ACC112 (cell line): ENCODE results near the gene SLC26A11.

Source experiments
- H2AFZ ChIP-seq: fragments of 200-600 bp; sonication (generic); one replicate; pipeline ENCODE4 v1.6.0; 2017; ENCODE audit warnings: antibody characterized with exemption, low read length; ENCODE audit not compliant: unreplicated experiment
- H3K27ac ChIP-seq: fragments of 200-600 bp; sonication (generic); 2 replicates; pipeline ENCODE4 v1.5.1; 2014; ENCODE audit warnings: low read depth, mild to moderate bottlenecking, antibody characterized with exemption, low read length, moderate library complexity
- H3K27me3 ChIP-seq: fragments of 200-600 bp; sonication (generic); 2 replicates; pipeline ENCODE4 v1.6.1; 2014; ENCODE audit warnings: mild to moderate bottlenecking, antibody characterized with exemption, low read length, moderate library complexity, mixed read lengths; ENCODE audit not compliant: insufficient read depth
- H3K36me3 ChIP-seq: fragments of 200-600 bp; sonication (generic); 2 replicates; pipeline ENCODE4 v1.6.1; 2016; ENCODE audit warnings: mild to moderate bottlenecking, antibody characterized with exemption, low read length, moderate library complexity, mixed read lengths; ENCODE audit not compliant: insufficient read depth
- H3K4me1 ChIP-seq: fragments of 200-600 bp; sonication (generic); one replicate; pipeline ENCODE4 v1.6.1; 2016; ENCODE audit warnings: low read length, mixed read lengths; ENCODE audit not compliant: insufficient read depth, unreplicated experiment, control insufficient read depth
- H3K4me3 ChIP-seq: fragments of 200-600 bp; sonication (generic); 2 replicates; pipeline ENCODE4 v1.5.1; 2014; ENCODE audit warnings: mild to moderate bottlenecking, low read depth, low read length
- H3K79me2 ChIP-seq: fragments of 200-600 bp; sonication (generic); one replicate; pipeline ENCODE4 v1.6.0; 2016; ENCODE audit warnings: low read length; ENCODE audit not compliant: control insufficient read depth, unreplicated experiment, insufficient read depth

Gene SLC26A11

GRCh38 chr17:80224683-80225082 lies 4.5 kb downstream of the SLC26A11 start:
- H3K27ac ChIP-seq = no peak overlapping the region
- peaks cover 7% of the 10 kb centered on the region for H3K79me2 ChIP-seq
- no peak overlapping the region for H3K4me3 ChIP-seq
- no peaks in the 10 kb centered on the region for H3K27me3 ChIP-seq
- H3K36me3 ChIP-seq = no peaks in the 10 kb centered on the region
- no peak overlapping the region for H2AFZ ChIP-seq
- peaks cover 9% of the 10 kb centered on the region for H3K4me1 ChIP-seq

- peaks cover 9% of the 10 kb centered on the region for H3K4me1 ChIP-seq
- peaks cover 2% of the 10 kb centered on the region; the same call in 1 of the 2 replicates for H3K36me3 ChIP-seq
- H3K27me3 ChIP-seq = no peaks in the 10 kb centered on the region
- no peak overlapping the region for H2AFZ ChIP-seq
- peaks cover 3% of the 10 kb centered on the region for H3K79me2 ChIP-seq
- no peak overlapping the region for H3K27ac ChIP-seq
- no peak overlapping the region for H3K4me3 ChIP-seq
Measured at GRCh38 chr17:80225230-80225629, 5.0 kb downstream of the SLC26A11 start.

GRCh38 chr17:80227156-80227555 lies 6.9 kb downstream of the SLC26A11 start:
- H3K79me2 ChIP-seq = no peaks in the 10 kb centered on the region
- H3K4me3 ChIP-seq = no peak overlapping the region
- peaks cover 12% of the 10 kb centered on the region; the same call in 1 of the 2 replicates for H3K36me3 ChIP-seq

GRCh38 chr17:80227666-80228065 lies 7.4 kb downstream of the SLC26A11 start:
- no peaks in the 10 kb centered on the region for H3K4me1 ChIP-seq
- H3K27me3 ChIP-seq = no peaks in the 10 kb centered on the region
- H3K79me2 ChIP-seq = no peaks in the 10 kb centered on the region
- no peak overlapping the region for H3K4me3 ChIP-seq
- H3K36me3 ChIP-seq = peaks cover 17% of the 10 kb centered on the region
- no peak overlapping the region for H2AFZ ChIP-seq
- H3K27ac ChIP-seq = no peak overlapping the region

More at GRCh38 chr17:80227156-80227555, 6.9 kb downstream of the SLC26A11 start:
- no peak overlapping the region for H2AFZ ChIP-seq
- H3K4me1 ChIP-seq = no peaks in the 10 kb centered on the region
- no peaks in the 10 kb centered on the region for H3K27me3 ChIP-seq
- H3K27ac ChIP-seq = no peak overlapping the region

- Histone ChIP-seq H3K4me1 (no peaks in the 10 kb centered on the region), H3K4me3 (no peak overlapping the region), H3K27me3 (no peaks in the 10 kb centered on the region), H3K27ac (no peak overlapping the region), H3K36me3 (peaks cover 23% of the 10 kb centered on the region), H2AFZ (no peak overlapping the region), H3K79me2 (no peaks in the 10 kb centered on the region)
Measured at GRCh38 chr17:80228477-80228876, 8.2 kb downstream of the SLC26A11 start.

GRCh38 chr17:80229011-80229410 lies 8.8 kb downstream of the SLC26A11 start:
- H3K79me2 ChIP-seq = no peaks in the 10 kb centered on the region
- no peak overlapping the region for H3K27ac ChIP-seq
- H3K27me3 ChIP-seq = no peaks in the 10 kb centered on the region
- peaks cover 25% of the 10 kb centered on the region for H3K36me3 ChIP-seq
- no peak overlapping the region for H3K4me3 ChIP-seq
- no peak overlapping the region for H2AFZ ChIP-seq
- H3K4me1 ChIP-seq = no peaks in the 10 kb centered on the region

GRCh38 chr17:80232438-80232837 lies 12.2 kb downstream of the SLC26A11 start:
- no peaks in the 10 kb centered on the region for H3K4me1 ChIP-seq
- H2AFZ ChIP-seq = no peak overlapping the region
- peaks cover 52% of the 10 kb centered on the region for H3K36me3 ChIP-seq
- no peaks in the 10 kb centered on the region for H3K79me2 ChIP-seq
- no peak overlapping the region for H3K27ac ChIP-seq
- no peak overlapping the region for H3K4me3 ChIP-seq
- H3K27me3 ChIP-seq = no peaks in the 10 kb centered on the region

- Histone ChIP-seq H3K27me3 (no peaks in the 10 kb centered on the region), H2AFZ (no peak overlapping the region), H3K27ac (no peak overlapping the region), H3K36me3 (peaks cover 58% of the 10 kb centered on the region), H3K4me3 (no peak overlapping the region), H3K4me1 (no peaks in the 10 kb centered on the region), H3K79me2 (no peaks in the 10 kb centered on the region)
Measured at GRCh38 chr17:80233202-80233601, 13.0 kb downstream of the SLC26A11 start.

GRCh38 chr17:80236911-80237310 lies 16.7 kb downstream of the SLC26A11 start:
- H2AFZ ChIP-seq = no peak overlapping the region
- H3K79me2 ChIP-seq = no peaks in the 10 kb centered on the region
- peaks cover 45% of the 10 kb centered on the region for H3K36me3 ChIP-seq
- H3K4me3 ChIP-seq = no peak overlapping the region
- H3K4me1 ChIP-seq = no peaks in the 10 kb centered on the region
- no peak overlapping the region for H3K27ac ChIP-seq
- no peaks in the 10 kb centered on the region for H3K27me3 ChIP-seq

- H3K4me3 ChIP-seq = no peak overlapping the region
- no peaks in the 10 kb centered on the region for H3K4me1 ChIP-seq
- H3K79me2 ChIP-seq = no peaks in the 10 kb centered on the region
- H3K27me3 ChIP-seq = no peaks in the 10 kb centered on the region
- H3K27ac ChIP-seq = no peak overlapping the region
- H2AFZ ChIP-seq = no peak overlapping the region
- peaks cover 43% of the 10 kb centered on the region for H3K36me3 ChIP-seq
Measured at GRCh38 chr17:80237386-80237785, 17.2 kb downstream of the SLC26A11 start.

GRCh38 chr17:80242505-80242904 lies 22.3 kb downstream of the SLC26A11 start:
- Histone ChIP-seq H3K36me3 (peaks cover 5% of the 10 kb centered on the region; the same call in 1 of the 2 replicates), H3K27me3 (no peaks in the 10 kb centered on the region), H3K79me2 (no peaks in the 10 kb centered on the region), H3K27ac (no peak overlapping the region), H3K4me1 (no peaks in the 10 kb centered on the region), H2AFZ (no peak overlapping the region), H3K4me3 (no peak overlapping the region)
